Measurements from ENCODE around the gene NXF2B. TPM values are rescaled to one million over a fixed set of nuclear protein-coding genes. Genes with fewer than 3 reads are reported as not detected.

The NXF2B gene
- total RNA-seq (ENCODE audit: low replicate concordance) = not detected in 2 replicates

DNA sequence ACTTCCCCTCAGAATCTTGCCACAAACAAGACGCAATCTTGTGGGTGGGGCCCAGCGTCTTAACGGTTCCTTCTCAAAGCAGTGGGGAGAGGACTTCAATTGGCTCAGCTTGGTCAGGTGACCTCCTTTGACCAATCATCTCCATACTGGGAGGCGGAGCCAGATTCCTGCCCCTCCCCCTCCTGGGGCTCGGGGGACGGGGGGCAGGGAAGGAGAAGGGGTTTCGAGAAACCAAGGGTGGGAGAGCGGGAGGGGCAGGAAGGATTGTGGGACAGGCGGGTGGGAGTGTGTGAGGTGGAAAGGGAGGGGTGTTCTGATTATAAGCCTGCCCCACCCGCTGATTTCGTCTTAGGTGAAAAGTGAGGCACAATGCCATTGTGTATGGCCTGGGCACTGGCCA lies at the start of gene NXF2B:
Gene NXF2B (minus strand): TSS at position 101 of the 400 bp plus-strand sequence. CDS start 59,972 bp downstream, outside the sequence.

GRCh38 chrX:102471762-102472220 lies 32.0 kb upstream of the NXF2B start, which contains the start of gene TCP11X2:
TSS of gene TCP11X2 (minus strand) at chrX:102471812.

Other genes starting within 250 kb of the NXF2B start
- gene TCP11X1, start 224.7 kb downstream of the NXF2B start, total RNA-seq (ENCODE audit: low replicate concordance) = not detected in 2 replicates
- gene NXF2, start 192.8 kb downstream of the NXF2B start, total RNA-seq (ENCODE audit: low replicate concordance) = not detected in 2 replicates
- gene TCP11X2, start 31.8 kb upstream of the NXF2B start, total RNA-seq (ENCODE audit: low replicate concordance) = not detected in 2 replicates
- 1.1 TPM in 1 of 2 replicates, not detected in the other for gene TMSB15A, start 76.7 kb upstream of the NXF2B start, total RNA-seq (ENCODE audit: low replicate concordance)
- 16.1 and 17.4 TPM in 2 replicates for gene ARMCX5, start 159.5 kb upstream of the NXF2B start, total RNA-seq (ENCODE audit: low replicate concordance)
- 1.5 and 6.2 TPM in 2 replicates for gene GPRASP1, start 211.5 kb upstream of the NXF2B start, total RNA-seq (ENCODE audit: low replicate concordance)